Coronary artery (tissue), 2 donors: ENCODE data around the gene ERBIN.
"Not testable (repeated sequence)": the region's sequence is repeated elsewhere in the genome, so short reads cannot be mapped to it uniquely, and the experiment has no call there.

Experiments used
- DNase-seq: peaks from one replicate; pipeline ENCODE4 v3.0.0-alpha.2; 2017; ENCODE audit warnings: low spot score
- H3K27ac ChIP-seq, 2 donors: fragments of 200-600 bp; sonication (generic); one replicate each; pipeline ENCODE4 v1.5.1; 2016 to 2019
- H3K4me3 ChIP-seq: fragments of 200-600 bp; sonication (generic); 2 replicates; pipeline ENCODE4 v1.5.1; 2016; ENCODE audit warnings: mild to moderate bottlenecking, moderate library complexity
- CTCF ChIP-seq: fragments of 200-600 bp; sonication (generic); IDR thresholded peaks from one replicate; pipeline ENCODE4 v1.5.1; 2019; ENCODE audit warnings: antibody characterized with exemption

ERBIN gene

DNA sequence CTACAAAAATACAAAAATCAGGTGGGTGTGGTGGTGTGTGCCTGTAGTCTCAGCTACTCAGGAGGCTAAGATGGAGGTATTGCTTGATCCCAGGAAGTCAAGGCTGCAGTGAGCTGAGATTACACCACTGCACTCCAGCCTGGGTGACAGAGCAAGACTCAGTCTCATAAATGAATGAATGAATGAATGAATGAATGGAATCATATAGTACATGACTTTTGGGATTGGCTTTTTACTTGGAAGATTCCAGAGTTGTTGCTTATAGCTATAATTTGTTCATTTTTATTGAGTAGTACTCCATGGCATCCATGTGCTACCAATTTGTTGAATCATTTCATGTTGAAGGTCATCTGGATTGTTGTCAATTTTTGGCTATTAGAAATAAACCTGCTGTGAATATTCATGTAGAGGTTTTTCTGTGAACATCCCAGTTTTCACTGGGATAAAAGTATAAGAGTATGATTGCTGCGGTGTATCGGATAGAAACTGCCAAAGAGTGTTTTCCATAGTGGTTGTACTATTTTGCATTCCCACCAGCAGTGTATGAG, 19.9 kb downstream of the ERBIN start:
- Histone ChIP-seq H3K27ac (no peak overlapping the region), H3K4me3 (no peak overlapping the region)
- no peak for DNase-seq
- TF ChIP-seq CTCF = no peak

DNA sequence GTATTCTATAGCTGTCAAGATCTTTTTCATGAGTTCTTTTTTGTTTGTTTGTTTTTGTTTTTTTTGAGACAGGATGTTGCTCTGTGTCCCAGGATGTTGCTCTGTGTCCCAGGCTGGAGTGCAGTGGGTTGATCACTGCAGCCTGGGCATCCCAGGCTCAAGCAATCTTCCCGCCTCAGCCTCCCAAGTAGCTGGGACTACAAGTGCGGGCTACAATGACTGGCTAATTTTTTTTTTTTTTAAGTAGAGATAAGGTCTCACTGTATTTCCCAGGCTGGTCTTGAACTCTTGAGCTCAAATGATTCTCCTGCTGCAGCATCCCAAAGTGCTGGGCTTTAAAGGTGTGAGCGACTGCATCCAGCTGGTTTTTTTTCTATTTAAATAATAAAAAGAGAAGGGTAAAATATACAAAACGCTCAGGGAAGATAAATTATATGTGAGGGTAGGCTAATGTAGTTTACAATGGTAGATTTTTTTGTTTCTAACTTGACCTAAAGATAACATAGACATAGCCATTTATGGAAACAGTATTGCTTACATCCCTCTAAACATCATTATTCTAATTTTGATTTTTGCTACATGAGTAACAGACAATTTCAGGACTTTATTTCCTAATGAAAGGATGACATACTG, 21.9 kb downstream of the ERBIN start:
- DNase-seq = no peak
- TF ChIP-seq CTCF = no peak
- no peak overlapping the region for H3K27ac ChIP-seq
- H3K4me3 ChIP-seq = no peak overlapping the region

- Histone ChIP-seq H3K4me3 (no peak overlapping the region), H3K27ac (no peak overlapping the region)
- no peak for TF ChIP-seq CTCF
- DNase-seq = no peak
Measured at GRCh38 chr5:65951330-65951729, 25.0 kb downstream of the ERBIN start.

DNA sequence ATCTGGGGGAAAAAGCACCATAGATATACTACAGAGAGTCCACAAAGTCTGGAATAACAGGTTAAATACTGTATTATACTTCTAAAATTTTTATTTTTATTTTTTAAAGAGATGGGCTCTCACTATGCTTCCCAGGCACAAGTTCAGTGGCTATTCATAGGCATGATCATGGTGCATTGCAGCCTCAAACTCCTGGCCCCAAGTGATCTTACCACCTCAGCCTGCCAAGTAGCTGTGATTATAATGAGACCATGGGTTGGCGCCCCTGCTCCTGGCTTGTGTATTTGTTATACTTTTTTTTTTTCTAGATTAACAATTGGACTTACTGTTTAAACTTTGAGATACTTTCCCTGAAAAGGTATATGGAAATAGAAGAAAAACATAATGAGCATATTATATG, 25.9 kb downstream of the ERBIN start:
- Histone ChIP-seq H3K4me3 (no peak overlapping the region), H3K27ac (no peak overlapping the region)
- no peak for TF ChIP-seq CTCF
- no peak for DNase-seq

DNA sequence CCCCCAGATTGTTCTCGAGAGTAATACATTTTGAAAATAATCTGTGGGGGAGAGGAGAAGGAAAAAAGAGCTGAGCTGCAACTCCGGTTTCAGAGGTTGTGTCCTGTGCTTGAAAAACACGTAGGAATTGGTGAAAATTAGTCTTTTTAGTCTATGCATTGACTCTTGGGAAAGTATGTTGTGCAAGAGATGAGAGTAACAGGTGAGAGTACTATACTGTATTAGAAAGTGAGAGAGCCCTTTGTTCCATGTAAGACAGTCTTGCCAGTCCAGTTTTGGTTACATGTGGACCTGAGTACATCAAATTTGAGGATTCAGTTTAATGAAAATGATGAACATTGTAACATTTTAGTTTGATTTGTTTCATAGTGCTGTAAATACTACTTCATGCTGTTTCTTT, 27.8 kb downstream of the ERBIN start:
- Histone ChIP-seq H3K4me3 (no peak overlapping the region), H3K27ac (no peak overlapping the region)
- DNase-seq = no peak
- no peak for TF ChIP-seq CTCF

- Histone ChIP-seq H3K4me3 (no peak overlapping the region), H3K27ac (no peak overlapping the region)
- DNase-seq = no peak
- no peak for TF ChIP-seq CTCF
Measured at GRCh38 chr5:65955746-65956145, 29.4 kb downstream of the ERBIN start.

DNA sequence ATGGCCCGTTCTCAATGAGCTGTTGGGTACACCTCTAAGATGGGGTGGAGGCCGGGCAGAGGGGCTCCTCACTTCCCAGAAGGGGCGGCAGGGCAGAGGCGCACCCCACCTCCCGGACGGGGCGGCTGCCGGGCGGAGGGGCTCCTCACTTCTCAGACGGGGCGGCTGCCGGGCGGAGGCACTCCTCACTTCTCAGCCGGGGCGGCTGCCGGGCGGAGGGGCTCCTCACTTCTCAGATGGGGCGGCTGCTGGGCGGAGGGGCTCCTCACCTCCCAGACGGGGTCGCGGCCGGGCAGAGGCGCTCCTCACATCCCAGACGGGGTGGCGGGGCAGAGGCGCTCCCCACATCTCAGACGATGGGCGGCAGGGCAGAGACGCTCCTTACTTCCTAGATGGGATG, 31.3 kb downstream of the ERBIN start:
- DNase-seq, H3K27ac ChIP-seq, H3K4me3 ChIP-seq: not testable (repeated sequence)
